ENCODE results near the gene POLR2H. TPM values are rescaled to one million over a fixed set of nuclear protein-coding genes. Genes with fewer than 3 reads are reported as not detected.
A peak's percentile ranks its signal among the peaks of the same experiment; 100 is the strongest.

POLR2H gene
- total and polyA plus RNA-seq, 2 experiments from 2014 or later, result 66.3 to 81.2 TPM

DNA sequence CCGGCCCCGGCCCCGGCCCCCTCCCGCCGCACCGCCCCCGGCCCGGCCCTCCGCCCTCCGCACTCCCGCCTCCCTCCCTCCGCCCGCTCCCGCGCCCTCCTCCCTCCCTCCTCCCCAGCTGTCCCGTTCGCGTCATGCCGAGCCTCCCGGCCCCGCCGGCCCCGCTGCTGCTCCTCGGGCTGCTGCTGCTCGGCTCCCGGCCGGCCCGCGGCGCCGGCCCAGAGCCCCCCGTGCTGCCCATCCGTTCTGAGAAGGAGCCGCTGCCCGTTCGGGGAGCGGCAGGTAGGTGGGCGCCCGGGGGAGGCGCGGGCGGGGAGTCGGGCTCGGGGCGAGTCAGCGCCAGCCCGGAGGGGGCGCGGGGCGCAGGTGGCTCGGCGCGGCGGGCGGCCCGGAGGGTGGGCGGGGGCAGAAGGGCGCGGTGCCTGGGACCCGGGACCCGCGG lies 18.7 kb downstream of the POLR2H start:
- no peak overlapping the region for H2AFZ ChIP-seq
- 0 to 3% methylated on average over 6 to 42 of the region's 62 CpGs for WGBS, 2 experiments (ENCODE audit: low coverage in 1 of 2, low lambda C conversion rate in 2 of 2, missing lambda C conversion rate in 2 of 2)
- H3K4me3 ChIP-seq, result peak overlapping the region; percentile 69
- H3F3A ChIP-seq (ENCODE audit: insufficient read depth), result no peaks in the 10 kb centered on the region
- in situ Hi-C loops (cut with MboI), result no loop called here
- no peaks in the 10 kb centered on the region for H3K9me2 ChIP-seq (ENCODE audit: insufficient read depth)
- no peak overlapping the region for H3K27ac ChIP-seq
- H3K4me1 ChIP-seq (ENCODE audit: insufficient read depth), result no peaks in the 10 kb centered on the region
- no peaks in the 10 kb centered on the region for H4K20me1 ChIP-seq (ENCODE audit: insufficient read depth)
- H3K27me3 ChIP-seq (replicated peaks; ENCODE audit: insufficient read depth), result peaks cover 33% of the 10 kb centered on the region
- no peaks in the 10 kb centered on the region for H3K9me3 ChIP-seq (ENCODE audit: low read depth)
- DNase-seq, result peak; percentile 75
- H3K36me3 ChIP-seq (ENCODE audit: low read depth), result no peaks in the 10 kb centered on the region
- no peak overlapping the region for H3K9ac ChIP-seq
- TF ChIP-seq EZH2 (IDR thresholded peaks at IDR 0.05; ENCODE audit: insufficient read depth, poor library complexity, severe bottlenecking) (no peak), EZH2phosphoT487 (IDR thresholded peaks at IDR 0.05; ENCODE audit: insufficient read depth, low read depth) (no peak)
- no peaks in the 10 kb centered on the region for H3K79me2 ChIP-seq (ENCODE audit: insufficient read depth)
- H3K4me2 ChIP-seq (ENCODE audit: unreplicated experiment), result peak overlapping the region; percentile 80

DNA sequence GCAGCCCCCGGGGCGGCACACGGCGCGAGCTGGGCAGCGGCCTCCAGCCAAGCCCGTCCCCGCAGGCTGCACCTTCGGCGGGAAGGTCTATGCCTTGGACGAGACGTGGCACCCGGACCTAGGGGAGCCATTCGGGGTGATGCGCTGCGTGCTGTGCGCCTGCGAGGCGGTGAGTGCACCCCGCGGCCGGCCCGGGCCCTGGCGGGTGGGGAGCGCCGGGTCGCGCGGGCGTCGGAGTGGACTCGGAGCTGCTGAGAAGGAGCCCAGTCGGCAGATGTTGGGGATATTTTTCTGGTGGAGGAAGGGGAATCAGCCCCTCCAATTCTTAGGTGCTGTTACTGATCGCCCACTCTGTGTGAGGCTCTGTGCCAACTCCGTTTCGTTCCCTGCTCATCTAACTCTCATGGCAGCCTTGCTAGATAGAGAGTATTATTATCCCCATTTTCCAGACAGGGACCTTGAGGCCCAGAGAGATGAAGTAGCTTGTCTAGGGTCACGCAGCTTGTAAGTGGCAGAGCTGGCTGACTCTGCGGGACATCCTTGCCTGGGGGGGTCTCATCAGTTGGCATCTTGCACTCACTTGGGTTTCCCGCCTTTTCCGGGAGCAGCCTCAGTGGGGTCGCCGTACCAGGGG lies 19.2 kb downstream of the POLR2H start:
- H3K4me3 ChIP-seq, result peak overlapping the region; percentile 69
- H3K36me3 ChIP-seq (ENCODE audit: low read depth), result no peaks in the 10 kb centered on the region
- H3K9ac ChIP-seq, result no peak overlapping the region
- H3K4me2 ChIP-seq (ENCODE audit: unreplicated experiment), result peak overlapping the region; percentile 80
- H3K27ac ChIP-seq, result no peak overlapping the region
- peaks cover 33% of the 10 kb centered on the region for H3K27me3 ChIP-seq (replicated peaks; ENCODE audit: insufficient read depth)
- H3K9me3 ChIP-seq (ENCODE audit: low read depth), result no peaks in the 10 kb centered on the region
- no peaks in the 10 kb centered on the region for H3K4me1 ChIP-seq (ENCODE audit: insufficient read depth)
- in situ Hi-C loops (cut with MboI), result no loop called here
- TF ChIP-seq EZH2phosphoT487 (IDR thresholded peaks at IDR 0.05; ENCODE audit: insufficient read depth, low read depth) (0 out of 2 replicates have a peak, but pooled peaks have one; percentile 85), EZH2 (IDR thresholded peaks at IDR 0.05; ENCODE audit: insufficient read depth, poor library complexity, severe bottlenecking) (peak; percentile 95)
- H3F3A ChIP-seq (ENCODE audit: insufficient read depth), result no peaks in the 10 kb centered on the region
- DNase-seq, result peak; percentile 33
- no peaks in the 10 kb centered on the region for H3K9me2 ChIP-seq (ENCODE audit: insufficient read depth)
- no peak overlapping the region for H2AFZ ChIP-seq
- no peaks in the 10 kb centered on the region for H4K20me1 ChIP-seq (ENCODE audit: insufficient read depth)
- H3K79me2 ChIP-seq (ENCODE audit: insufficient read depth), result no peaks in the 10 kb centered on the region
- 2 to 4% methylated on average over 31 to 32 of the region's 42 CpGs for WGBS, 2 experiments (ENCODE audit: low coverage in 1 of 2, low lambda C conversion rate in 2 of 2, missing lambda C conversion rate in 2 of 2)

DNA sequence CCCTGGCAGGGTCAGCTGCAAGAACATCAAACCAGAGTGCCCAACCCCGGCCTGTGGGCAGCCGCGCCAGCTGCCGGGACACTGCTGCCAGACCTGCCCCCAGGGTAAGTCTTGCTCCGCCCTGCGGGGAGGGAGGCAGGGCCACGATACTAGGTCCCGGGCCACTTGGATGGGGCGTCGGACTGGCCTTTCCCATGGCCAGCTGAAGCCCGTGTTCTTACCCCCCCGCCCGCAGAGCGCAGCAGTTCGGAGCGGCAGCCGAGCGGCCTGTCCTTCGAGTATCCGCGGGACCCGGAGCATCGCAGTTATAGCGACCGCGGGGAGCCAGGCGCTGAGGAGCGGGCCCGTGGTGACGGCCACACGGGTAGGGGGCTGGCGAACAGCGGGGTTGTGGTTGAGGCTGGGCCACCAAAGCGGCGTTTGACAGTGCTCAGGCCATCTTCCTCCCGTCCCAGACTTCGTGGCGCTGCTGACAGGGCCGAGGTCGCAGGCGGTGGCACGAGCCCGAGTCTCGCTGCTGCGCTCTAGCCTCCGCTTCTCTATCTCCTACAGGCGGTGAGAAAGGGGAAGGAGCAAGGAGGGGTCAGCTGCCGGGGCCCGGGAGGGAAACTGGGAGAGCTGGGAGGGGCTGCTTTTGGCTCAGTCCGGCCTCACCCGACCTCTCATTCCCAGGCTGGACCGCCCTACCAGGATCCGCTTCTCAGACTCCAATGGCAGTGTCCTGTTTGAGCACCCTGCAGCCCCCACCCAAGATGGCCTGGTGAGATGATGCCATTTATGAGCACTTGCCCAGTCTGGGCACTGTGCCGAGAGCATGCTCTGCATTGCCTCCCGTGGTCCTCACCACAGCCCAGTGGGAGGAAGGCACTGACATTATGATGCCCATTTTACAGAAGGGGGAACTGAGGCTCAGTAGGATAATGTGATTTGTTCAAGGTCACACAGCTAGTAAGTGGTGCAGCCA lies 20.0 kb downstream of the POLR2H start:
- in situ Hi-C loops (cut with MboI), result no loop called here
- 7 to 10% methylated on average over 46 of the region's 55 CpGs for WGBS, 2 experiments (ENCODE audit: low coverage in 1 of 2, low lambda C conversion rate in 2 of 2, missing lambda C conversion rate in 2 of 2)

DNA sequence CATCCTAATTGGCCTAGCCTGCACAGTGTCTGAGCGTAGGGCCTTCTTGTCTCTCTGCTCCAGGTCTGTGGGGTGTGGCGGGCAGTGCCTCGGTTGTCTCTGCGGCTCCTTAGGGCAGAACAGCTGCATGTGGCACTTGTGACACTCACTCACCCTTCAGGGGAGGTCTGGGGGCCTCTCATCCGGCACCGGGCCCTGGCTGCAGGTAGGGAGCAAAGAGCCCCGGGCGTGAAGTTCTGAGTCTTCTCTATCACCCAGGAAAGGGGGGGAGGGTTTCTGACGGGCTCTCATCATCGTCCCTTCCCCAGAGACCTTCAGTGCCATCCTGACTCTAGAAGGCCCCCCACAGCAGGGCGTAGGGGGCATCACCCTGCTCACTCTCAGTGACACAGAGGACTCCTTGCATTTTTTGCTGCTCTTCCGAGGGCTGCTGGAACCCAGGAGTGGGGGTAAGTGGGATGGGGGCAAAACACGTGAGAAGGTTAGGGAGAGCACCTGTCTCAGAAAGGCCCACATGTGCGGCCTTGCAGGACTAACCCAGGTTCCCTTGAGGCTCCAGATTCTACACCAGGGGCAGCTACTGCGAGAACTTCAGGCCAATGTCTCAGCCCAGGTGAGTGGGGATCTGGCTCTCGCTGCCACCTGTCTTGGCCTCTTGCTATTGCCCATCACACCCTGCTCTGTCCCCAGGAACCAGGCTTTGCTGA lies 21.0 kb downstream of the POLR2H start:
- Histone ChIP-seq H3K4me1 (ENCODE audit: insufficient read depth) (no peaks in the 10 kb centered on the region), H3K9me2 (ENCODE audit: insufficient read depth) (no peaks in the 10 kb centered on the region), H3K4me2 (ENCODE audit: unreplicated experiment) (no peak overlapping the region), H2AFZ (no peak overlapping the region), H3K4me3 (no peak overlapping the region), H3K27ac (no peak overlapping the region), H3K9ac (no peak overlapping the region), H3F3A (ENCODE audit: insufficient read depth) (no peaks in the 10 kb centered on the region), H3K9me3 (ENCODE audit: low read depth) (no peaks in the 10 kb centered on the region), H3K27me3 (replicated peaks; ENCODE audit: insufficient read depth) (peaks cover 28% of the 10 kb centered on the region), H3K79me2 (ENCODE audit: insufficient read depth) (no peaks in the 10 kb centered on the region), H3K36me3 (ENCODE audit: low read depth) (no peaks in the 10 kb centered on the region), H4K20me1 (ENCODE audit: insufficient read depth) (no peaks in the 10 kb centered on the region)
- no peak for DNase-seq
- in situ Hi-C loops (cut with MboI), result no loop called here
- TF ChIP-seq EZH2 (IDR thresholded peaks at IDR 0.05; ENCODE audit: insufficient read depth, poor library complexity, severe bottlenecking) (no peak), EZH2phosphoT487 (IDR thresholded peaks at IDR 0.05; ENCODE audit: insufficient read depth, low read depth) (no peak)
- 84 to 86% methylated on average over 15 to 16 of the region's 16 CpGs for WGBS, 2 experiments (ENCODE audit: low coverage in 1 of 2, low lambda C conversion rate in 2 of 2, missing lambda C conversion rate in 2 of 2)

More for the DNA sequence above, 20.0 kb downstream of the POLR2H start:
- H3K27ac ChIP-seq, result no peak overlapping the region
- no peaks in the 10 kb centered on the region for H3F3A ChIP-seq (ENCODE audit: insufficient read depth)
- peak; percentile 52 for DNase-seq
- no peak overlapping the region for H3K9ac ChIP-seq
- H3K4me3 ChIP-seq, result peak overlapping the region; percentile 49; the same call in 1 of the 2 replicates
- no peaks in the 10 kb centered on the region for H3K79me2 ChIP-seq (ENCODE audit: insufficient read depth)
- H3K36me3 ChIP-seq (ENCODE audit: low read depth), result no peaks in the 10 kb centered on the region
- peak overlapping the region; percentile 47 for H2AFZ ChIP-seq
- no peaks in the 10 kb centered on the region for H3K9me3 ChIP-seq (ENCODE audit: low read depth)
- peak overlapping the region; percentile 40 for H3K4me2 ChIP-seq (ENCODE audit: unreplicated experiment)
- no peaks in the 10 kb centered on the region for H3K4me1 ChIP-seq (ENCODE audit: insufficient read depth)
- TF ChIP-seq EZH2phosphoT487 (IDR thresholded peaks at IDR 0.05; ENCODE audit: insufficient read depth, low read depth) (no peak), EZH2 (IDR thresholded peaks at IDR 0.05; ENCODE audit: insufficient read depth, poor library complexity, severe bottlenecking) (no peak)
- H3K9me2 ChIP-seq (ENCODE audit: insufficient read depth), result no peaks in the 10 kb centered on the region
- H3K27me3 ChIP-seq (replicated peaks; ENCODE audit: insufficient read depth), result peaks cover 33% of the 10 kb centered on the region
- H4K20me1 ChIP-seq (ENCODE audit: insufficient read depth), result no peaks in the 10 kb centered on the region

Measured in GM23248 (cell line).